ENCODE results near the gene ELN.
"Not testable (repeated sequence)": the region's sequence is repeated elsewhere in the genome, so short reads cannot be mapped to it uniquely, and the experiment has no call there.

ELN gene

GRCh38 chr7:74027683-74028320, at the start of gene ELN:
TSS of gene ELN (plus strand) at chr7:74028173. CDS start at chr7:74028188, 15 bp downstream.
- DNase-seq (ENCODE audit: low read depth) = no peak
- H3K4me3 ChIP-seq (ENCODE audit: low read length) = peak within 1 kb of the TSS; percentile 79
- TF ChIP-seq, protein P1, sequence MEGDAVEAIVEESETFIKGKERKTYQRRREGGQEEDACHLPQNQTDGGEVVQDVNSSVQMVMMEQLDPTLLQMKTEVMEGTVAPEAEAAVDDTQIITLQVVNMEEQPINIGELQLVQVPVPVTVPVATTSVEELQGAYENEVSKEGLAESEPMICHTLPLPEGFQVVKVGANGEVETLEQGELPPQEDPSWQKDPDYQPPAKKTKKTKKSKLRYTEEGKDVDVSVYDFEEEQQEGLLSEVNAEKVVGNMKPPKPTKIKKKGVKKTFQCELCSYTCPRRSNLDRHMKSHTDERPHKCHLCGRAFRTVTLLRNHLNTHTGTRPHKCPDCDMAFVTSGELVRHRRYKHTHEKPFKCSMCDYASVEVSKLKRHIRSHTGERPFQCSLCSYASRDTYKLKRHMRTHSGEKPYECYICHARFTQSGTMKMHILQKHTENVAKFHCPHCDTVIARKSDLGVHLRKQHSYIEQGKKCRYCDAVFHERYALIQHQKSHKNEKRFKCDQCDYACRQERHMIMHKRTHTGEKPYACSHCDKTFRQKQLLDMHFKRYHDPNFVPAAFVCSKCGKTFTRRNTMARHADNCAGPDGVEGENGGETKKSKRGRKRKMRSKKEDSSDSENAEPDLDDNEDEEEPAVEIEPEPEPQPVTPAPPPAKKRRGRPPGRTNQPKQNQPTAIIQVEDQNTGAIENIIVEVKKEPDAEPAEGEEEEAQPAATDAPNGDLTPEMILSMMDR (conservative IDR thresholded peaks at IDR 0.05; ENCODE audit: low read depth, low read length) = no peak

- TF ChIP-seq, protein P1 (conservative IDR thresholded peaks at IDR 0.05; ENCODE audit: low read depth, low read length) = peak; percentile 62
- no peak overlapping the region for H3K4me3 ChIP-seq (ENCODE audit: low read length)
- no peak for DNase-seq (ENCODE audit: low read depth)
These were observed 49.1 kb upstream of the ELN start for GRCh38 chr7:73978661-73979563.

DNA sequence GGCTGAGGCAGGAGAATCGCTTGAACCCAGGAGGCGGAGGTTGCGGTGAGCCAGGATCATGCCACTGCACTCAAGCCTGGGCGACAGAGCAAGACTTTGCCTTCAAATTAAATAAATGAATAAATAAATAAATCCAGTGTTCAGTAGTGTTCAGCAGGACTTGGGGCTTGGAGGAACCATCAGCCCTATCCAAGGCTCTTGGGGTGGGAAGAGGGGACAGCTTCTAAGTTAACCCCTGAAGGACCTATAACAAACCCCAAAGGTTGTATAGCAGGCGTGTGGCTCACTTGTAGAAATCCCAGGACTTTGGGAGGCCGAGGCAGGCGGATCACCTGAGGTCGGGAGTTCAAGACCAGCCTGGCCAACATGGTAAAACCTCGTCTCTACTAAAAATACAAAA, 48.3 kb upstream of the ELN start:
- DNase-seq (ENCODE audit: low read depth); H3K4me3 ChIP-seq (ENCODE audit: low read length): not testable (repeated sequence)

DNA sequence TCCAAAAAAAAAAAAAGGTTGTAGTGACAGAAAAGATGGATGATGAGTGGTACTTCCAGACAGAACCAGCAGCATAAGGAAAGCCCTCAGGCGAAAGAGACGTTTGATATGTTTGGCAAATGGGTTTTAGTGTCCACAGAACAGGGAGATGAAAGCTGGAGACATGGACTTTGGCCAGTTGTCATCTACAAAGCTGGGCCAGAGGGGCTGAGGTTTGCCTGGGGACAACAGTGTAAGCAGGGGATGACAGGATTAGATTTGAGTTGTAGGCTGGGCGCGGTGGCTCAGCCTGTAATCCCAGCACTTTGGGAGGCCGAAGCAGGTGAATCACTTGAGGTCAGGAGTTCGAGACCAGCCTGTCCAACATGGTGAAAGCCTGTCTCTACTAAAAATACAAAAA, 47.8 kb upstream of the ELN start:
- TF ChIP-seq, protein P1 (conservative IDR thresholded peaks at IDR 0.05; ENCODE audit: low read depth, low read length) = no peak
- H3K4me3 ChIP-seq (ENCODE audit: low read length) = no peak overlapping the region
- no peak for DNase-seq (ENCODE audit: low read depth)

DNA sequence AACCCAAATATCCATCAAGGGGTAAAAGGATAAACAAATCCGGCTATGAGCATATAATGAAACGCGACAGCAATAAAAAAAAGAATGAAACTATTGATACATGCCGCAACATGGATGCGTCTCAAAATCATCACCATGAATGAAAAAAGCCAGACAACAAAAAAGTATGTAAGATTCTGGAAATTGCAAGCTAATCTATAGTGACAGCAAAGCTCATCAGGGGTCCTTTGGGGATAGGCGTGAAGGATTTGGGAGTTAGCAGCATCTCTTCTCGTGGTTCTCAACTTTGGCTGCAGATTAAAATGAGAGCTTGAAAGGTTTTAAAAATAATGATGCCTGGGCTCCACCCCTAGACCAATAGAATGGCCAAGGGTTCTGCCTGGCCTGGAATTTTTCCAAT, 46.0 kb upstream of the ELN start:
- TF ChIP-seq, protein P1 (conservative IDR thresholded peaks at IDR 0.05; ENCODE audit: low read depth, low read length) = no peak
- H3K4me3 ChIP-seq (ENCODE audit: low read length) = no peak overlapping the region
- no peak for DNase-seq (ENCODE audit: low read depth)

GRCh38 chr7:73983437-73984164, 44.4 kb upstream of the ELN start:
- H3K4me3 ChIP-seq (ENCODE audit: low read length) = no peak overlapping the region
- no peak for DNase-seq (ENCODE audit: low read depth)
- TF ChIP-seq, protein P1 (conservative IDR thresholded peaks at IDR 0.05; ENCODE audit: low read depth, low read length) = no peak

- H3K4me3 ChIP-seq (ENCODE audit: low read length) = no peak overlapping the region
- no peak for DNase-seq (ENCODE audit: low read depth)
- TF ChIP-seq, protein P1 (conservative IDR thresholded peaks at IDR 0.05; ENCODE audit: low read depth, low read length) = no peak
These were observed 43.3 kb upstream of the ELN start for GRCh38 chr7:73984481-73985205.
